Measurements from ENCODE around the gene CCDC74A. TPM values are rescaled to one million over a fixed set of nuclear protein-coding genes. Genes with fewer than 3 reads are reported as not detected.

Gene CCDC74A
- total RNA-seq, 2 donors from 2014 or later: 2.1 to 2.5 TPM

Other genes with a start within 250 kb of the CCDC74A start
- gene RAB6D, start 163.7 kb upstream of the CCDC74A start, total RNA-seq: not detected
- gene TUBA3D, start 51.8 kb upstream of the CCDC74A start, total RNA-seq: not detected
- 10 to 100 TPM; 60.5 to 96.1 TPM for gene MZT2A, start 35.5 kb upstream of the CCDC74A start, total RNA-seq